LNCaP clone FGC (cell line): ENCODE measurements around the gene FBN1.

ENCODE experiments used
- DNase-seq: peaks from one replicate; pipeline ENCODE4 v3.0.0-alpha.2; 2011; ENCODE audit warnings: low read depth
- H3K4me3 ChIP-seq: 2 replicates; pipeline ENCODE4 v1.5.1; 2011; ENCODE audit warnings: mild to moderate bottlenecking, low read depth, low read length, control low read depth
- CTCF ChIP-seq: IDR thresholded peaks from 2 replicates; pipeline ENCODE4 v1.5.1; 2012; ENCODE audit warnings: mild to moderate bottlenecking; ENCODE audit not compliant: control insufficient read depth, insufficient read depth; ENCODE audit errors: extremely low read depth

The FBN1 gene

DNA sequence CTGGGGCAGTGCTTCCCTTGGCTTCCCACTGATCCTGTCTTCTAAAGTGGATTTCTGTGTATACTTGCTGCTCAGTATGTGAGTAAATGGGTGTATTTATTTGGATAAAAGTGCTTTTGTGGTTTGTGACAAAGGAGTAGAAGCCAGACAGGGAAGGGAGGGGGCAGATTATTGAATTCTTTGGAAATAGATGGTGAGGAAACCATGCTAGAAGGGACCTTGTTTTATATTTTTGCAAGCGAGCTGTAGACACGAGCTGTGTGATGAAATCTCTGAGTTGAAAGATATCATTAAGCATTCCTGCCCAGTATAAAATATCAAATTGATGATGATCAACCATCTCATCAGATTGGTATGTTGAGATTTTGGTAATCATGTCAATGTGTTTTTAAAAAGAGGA, 245.4 kb downstream of the FBN1 start:
- TF ChIP-seq CTCF = no peak
- DNase-seq = no peak
- H3K4me3 ChIP-seq = no peak overlapping the region

DNA sequence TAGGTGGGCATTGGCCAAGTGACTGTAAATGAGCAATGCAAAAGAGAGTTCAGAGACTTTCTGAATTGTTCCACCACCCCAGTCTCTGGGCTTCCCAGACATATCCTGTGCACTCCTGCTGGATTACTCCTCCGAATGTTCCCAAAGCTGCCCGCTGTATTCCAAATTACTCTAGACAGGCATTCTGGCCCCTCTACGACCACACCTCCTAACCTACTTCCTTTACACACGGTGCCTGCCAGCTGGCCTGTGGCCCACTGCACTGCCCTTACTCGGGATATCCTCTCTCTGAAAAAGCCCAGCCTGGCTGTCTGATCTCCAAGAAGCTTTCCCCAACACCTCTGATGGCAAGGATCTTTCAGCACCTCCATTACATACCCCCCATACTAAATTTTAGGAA, 247.7 kb downstream of the FBN1 start:
- DNase-seq = no peak
- no peak for TF ChIP-seq CTCF
- no peak overlapping the region for H3K4me3 ChIP-seq

DNA sequence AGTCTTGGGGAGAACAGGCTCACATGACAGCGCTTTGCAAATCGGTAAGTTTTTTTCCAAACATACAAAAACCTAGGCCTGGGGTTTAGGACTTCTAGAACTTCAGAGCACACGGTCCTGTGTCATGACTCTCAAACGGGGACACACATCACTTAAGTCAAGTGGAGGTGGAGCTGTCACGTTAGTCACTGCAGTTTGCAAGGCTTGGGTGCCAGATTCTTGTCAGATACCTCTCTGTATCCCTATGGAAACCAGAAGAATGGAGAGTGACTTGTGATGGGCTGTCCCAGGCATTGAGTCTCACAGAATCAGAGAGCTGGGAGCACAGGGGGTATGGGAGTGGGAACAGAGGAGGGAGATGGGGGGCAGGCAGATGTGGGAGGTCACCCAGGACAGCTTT, 249.5 kb downstream of the FBN1 start:
- TF ChIP-seq CTCF = no peak
- no peak overlapping the region for H3K4me3 ChIP-seq
- DNase-seq = no peak

DNA sequence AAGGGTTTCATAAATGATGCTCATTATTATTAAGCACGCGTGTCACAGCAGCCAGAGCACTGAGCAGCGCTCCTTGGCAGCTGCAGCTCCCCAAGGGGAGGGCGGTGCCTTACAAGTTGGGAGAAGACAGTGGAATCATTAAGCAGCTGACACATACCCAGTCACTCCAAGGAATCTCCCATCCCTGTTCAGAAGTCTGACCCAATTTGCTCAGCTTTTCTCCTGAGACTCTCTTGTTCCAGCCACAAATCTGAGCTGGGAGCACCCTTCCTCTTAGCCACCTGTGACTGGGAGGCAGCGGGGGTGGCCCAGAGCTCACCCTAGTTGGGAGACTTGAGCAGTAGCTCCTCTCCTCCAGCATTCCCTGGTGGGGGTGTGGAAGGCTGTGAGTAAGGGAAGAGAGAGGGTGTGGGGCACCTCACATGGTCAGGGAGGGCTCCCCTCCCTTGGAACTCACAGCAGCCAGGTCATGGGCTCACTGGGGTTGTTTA, 249.9 kb downstream of the FBN1 start:
- DNase-seq = no peak
- H3K4me3 ChIP-seq = no peak overlapping the region
- TF ChIP-seq CTCF = no peak

DNA sequence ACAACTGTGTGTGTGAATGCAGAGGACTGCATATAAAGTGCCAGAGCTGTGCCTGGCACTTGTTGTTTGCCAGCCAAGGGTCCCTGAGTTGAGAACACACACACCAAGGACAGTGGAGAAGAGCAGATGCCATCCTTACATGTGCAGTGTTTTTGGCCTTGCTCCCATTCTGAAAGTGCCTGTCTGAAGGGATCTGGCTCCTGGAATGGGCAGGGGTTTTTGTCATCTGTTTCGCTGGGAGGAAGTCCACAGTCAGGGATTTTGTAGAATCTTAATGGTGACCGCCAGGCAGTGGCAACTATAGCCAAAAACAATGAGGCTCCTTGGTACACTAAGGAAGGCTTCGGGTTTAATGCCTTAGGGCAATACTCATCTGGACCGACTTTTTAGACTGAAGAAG, 250.5 kb downstream of the FBN1 start:
- TF ChIP-seq CTCF = no peak
- H3K4me3 ChIP-seq = no peak overlapping the region
- no peak for DNase-seq

- no peak overlapping the region for H3K4me3 ChIP-seq
- peak; percentile 86 for DNase-seq
- TF ChIP-seq CTCF = no peak
Measured at GRCh38 chr15:48393645-48394506, 251.6 kb downstream of the FBN1 start.

DNA sequence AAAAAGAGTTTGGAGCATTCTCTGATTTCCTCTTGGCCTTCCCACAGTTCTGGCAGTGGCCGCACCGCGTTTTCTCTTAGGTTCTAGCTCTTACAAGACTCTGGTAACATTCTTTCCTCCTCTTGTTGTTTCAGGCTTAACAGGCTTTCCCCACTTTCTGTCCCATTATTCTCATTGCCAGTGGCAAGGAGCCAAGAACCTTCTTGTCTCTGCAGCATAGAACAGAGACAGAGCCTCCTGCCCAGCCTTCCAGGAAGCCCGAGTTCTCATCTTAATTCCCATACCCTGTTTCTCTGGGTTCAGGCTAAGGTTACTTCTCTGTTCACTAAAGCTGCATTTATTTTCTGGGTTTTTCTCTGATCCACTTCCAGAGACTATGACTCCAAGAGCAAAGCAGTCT, 253.2 kb downstream of the FBN1 start:
- no peak for TF ChIP-seq CTCF
- no peak for DNase-seq
- no peak overlapping the region for H3K4me3 ChIP-seq
